Retinal pigment epithelial cell (primary cell): ENCODE measurements around the gene ST13.
"Not testable (repeated sequence)": the region's sequence is repeated elsewhere in the genome, so short reads cannot be mapped to it uniquely, and the experiment has no call there.

Experiments
- DNase-seq: peaks from one replicate; pipeline ENCODE4 v3.0.0-alpha.2; 2010; ENCODE audit warnings: low read depth
- H3K4me3 ChIP-seq: 2 replicates; pipeline ENCODE4 v1.5.1; 2011; ENCODE audit warnings: mild to moderate bottlenecking, low read length, control low read depth, moderate library complexity
- TF ChIP-seq, protein P1 (sequence below): conservative IDR thresholded peaks from 2 replicates; pipeline ENCODE4 v1.5.1; 2011; ENCODE audit warnings: low read depth, low read length, control low read depth, inconsistent platforms

Gene ST13

DNA sequence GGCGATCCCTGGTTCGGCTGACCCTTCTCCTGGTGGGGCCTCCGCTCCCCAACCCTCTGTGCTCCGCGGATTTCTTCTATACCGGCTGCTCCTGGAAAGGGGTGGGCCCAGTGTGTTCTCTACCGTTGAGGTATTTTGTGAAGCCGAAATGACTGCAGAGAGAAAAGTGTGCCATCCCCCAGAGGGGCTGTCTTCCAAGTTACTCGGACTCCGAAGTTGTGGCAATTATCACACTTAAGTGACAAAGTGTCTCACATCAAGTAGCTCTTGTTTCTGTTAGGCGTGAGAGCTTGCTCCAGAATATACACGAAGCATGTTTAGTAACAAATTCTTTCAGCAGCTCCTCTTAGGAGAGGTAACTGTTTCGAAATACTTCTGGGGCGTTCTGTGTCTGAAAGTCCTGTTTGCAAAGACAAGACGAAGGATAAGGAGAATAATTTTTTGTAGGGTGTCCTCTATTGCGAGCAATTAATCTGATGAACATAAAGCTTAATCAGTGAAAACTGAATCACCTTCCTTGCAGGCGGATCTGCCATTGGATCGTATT, 943 bp upstream of the ST13 start:
- DNase-seq, result no peak
- TF ChIP-seq, protein P1, sequence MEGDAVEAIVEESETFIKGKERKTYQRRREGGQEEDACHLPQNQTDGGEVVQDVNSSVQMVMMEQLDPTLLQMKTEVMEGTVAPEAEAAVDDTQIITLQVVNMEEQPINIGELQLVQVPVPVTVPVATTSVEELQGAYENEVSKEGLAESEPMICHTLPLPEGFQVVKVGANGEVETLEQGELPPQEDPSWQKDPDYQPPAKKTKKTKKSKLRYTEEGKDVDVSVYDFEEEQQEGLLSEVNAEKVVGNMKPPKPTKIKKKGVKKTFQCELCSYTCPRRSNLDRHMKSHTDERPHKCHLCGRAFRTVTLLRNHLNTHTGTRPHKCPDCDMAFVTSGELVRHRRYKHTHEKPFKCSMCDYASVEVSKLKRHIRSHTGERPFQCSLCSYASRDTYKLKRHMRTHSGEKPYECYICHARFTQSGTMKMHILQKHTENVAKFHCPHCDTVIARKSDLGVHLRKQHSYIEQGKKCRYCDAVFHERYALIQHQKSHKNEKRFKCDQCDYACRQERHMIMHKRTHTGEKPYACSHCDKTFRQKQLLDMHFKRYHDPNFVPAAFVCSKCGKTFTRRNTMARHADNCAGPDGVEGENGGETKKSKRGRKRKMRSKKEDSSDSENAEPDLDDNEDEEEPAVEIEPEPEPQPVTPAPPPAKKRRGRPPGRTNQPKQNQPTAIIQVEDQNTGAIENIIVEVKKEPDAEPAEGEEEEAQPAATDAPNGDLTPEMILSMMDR, result no peak
- peak overlapping the region; percentile 85 for H3K4me3 ChIP-seq

DNA sequence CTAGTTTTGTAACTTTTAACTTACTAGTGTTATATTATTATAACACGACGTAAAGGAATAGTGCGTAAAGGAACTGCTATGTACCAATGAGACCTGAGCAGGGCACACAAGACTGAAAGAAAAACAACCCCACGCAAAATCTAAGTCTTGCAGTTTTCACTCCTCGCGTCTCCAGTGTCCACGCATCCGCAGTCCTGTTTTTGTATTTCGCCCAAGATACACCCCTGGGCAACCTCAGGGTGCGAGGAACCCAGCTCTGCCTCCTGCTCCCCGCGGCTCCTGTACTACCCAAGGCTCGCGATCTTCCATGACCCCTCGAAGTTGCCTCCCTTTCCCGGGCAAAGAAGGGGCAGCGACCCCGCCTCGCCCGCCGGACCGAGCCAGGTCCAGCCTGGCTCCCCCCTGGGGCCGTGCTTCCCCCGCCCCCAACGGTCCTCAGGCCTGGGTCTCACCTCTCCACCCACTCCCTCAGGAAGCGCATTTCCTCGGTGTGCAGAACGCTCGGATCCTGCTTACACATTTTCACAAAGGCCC, 393 bp downstream of the ST13 start:
- peak overlapping the region; percentile 85 for H3K4me3 ChIP-seq
- TF ChIP-seq, protein P1, result no peak
- DNase-seq, result no peak

DNA sequence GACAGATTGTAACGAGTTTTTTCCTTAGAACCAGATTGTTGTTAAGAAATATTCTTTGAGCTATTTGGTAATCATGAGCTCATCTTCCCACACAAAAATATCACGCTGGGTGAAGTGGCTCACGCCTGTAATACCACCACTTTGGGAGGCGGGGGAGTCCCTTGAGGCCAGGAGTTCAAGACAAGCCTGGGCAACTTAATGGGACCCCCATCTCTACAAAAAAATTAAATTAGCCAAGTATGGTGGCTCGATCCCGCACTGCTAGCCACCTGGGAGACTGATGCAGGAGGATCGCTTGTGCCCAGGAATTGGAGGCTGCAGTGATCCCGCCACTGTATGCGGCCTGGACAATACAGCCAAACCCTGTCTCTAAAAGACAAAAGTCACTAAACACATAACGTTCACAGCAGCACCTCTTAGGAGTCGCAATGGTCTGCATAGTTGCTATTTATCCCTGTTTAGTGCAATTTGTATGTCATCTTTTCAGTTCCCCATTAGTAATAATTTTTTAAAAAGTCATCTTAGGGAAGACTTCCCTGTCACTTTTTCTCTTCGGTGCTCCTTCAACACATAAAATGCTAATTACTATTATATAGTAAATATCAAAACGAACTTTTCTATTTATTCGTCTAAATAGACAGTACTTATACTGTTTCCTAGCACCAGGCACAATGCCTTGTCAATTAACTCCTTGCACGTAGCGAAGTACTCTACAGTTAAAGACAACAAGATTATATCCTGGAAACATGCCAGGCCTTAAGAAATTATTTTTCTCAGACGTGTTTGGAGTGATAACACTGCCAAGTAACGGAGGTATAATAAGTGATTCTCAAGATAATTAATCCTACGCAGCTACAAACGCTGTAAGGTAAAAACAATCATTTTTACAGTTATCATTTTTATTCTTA, 1.1 kb downstream of the ST13 start:
- TF ChIP-seq, protein P1, result no peak
- H3K4me3 ChIP-seq, result peak overlapping the region; percentile 85
- peak; percentile 43 for DNase-seq

DNA sequence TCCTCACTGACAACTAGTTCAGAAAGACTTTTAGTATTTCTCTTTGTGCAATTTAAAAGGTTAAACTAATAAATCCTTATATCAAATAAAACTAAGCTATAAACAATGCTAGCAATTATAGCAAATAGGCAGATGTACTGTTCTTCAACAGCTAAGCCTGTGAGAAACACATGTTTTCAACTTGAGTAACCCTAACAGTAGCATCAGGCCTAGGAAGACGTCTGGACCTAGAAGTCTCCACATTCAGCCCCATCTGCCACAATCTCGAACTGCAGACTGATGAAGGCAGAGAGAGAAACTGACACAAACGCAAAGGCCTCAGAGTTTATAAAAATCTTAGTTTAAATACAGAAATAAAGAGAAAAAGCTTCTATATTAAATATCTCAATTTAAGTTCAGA, 2.5 kb downstream of the ST13 start:
- TF ChIP-seq, protein P1, result no peak
- H3K4me3 ChIP-seq, result peak overlapping the region; percentile 85
- no peak for DNase-seq

DNA sequence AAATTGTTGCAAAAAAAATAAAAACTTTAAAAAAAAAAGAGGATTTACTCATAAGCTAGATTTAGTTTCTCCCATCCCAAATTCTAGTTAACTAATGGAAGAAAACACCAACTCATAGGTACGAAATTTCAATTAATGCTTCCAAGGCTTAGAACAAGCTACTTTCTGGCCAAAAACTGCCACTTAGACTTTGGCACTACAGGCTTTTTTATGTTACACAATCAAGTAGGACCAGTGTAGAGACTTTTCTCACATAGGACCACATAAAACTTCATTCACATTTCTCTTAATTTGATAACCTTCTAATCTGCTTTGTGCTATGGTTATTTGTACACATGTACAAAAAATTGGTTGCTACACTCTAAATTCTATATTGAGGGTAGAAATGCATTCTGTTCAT, 3.1 kb downstream of the ST13 start:
- TF ChIP-seq, protein P1, result no peak
- no peak for DNase-seq
- peak overlapping the region; percentile 2 for H3K4me3 ChIP-seq

DNA sequence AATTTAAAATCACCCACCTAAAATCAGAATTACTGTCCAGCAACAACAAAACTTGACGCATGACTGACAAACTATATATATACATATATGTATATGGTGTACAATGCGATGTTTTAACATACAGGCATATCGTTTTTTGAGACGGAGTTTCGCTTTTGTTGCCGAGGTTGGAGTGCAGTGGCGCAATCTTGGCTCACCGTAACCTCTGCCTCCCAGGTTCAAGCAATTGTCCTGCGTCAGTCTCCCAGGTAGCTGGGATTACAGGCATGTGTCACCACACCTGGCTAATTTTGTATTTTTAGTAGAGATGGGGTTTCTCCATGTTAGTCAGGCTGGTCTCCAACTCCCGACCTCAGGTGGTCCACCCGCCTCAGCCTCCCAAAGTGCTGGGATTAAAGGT, 10.6 kb downstream of the ST13 start:
- not testable (repeated sequence) for H3K4me3 ChIP-seq, DNase-seq

DNA sequence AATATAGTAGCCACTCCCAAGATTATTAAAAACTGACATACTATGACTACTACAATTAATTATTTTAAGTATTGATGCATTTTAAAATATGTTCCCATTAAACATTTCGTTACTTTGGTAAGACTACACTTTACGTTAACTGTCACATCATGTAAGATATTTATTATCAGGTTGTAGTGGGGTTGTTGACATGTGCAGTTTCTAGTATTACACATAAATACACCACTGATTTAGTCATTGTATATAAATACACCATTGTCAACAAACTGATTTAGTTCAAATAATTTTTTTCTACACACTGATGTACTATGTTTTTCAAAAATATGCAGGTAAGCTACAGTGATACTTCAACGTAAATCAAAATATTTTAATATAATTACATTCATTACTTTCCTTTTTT, 11.5 kb downstream of the ST13 start:
- no peak for DNase-seq
- H3K4me3 ChIP-seq, result no peak overlapping the region
- TF ChIP-seq, protein P1, result no peak
